Measurements from ENCODE around the gene SPATA31E1. TPM values are rescaled to one million over a fixed set of nuclear protein-coding genes. Genes with fewer than 3 reads are reported as not detected.

SPATA31E1 gene
- total RNA-seq, 1 donor from 2014 or later, result not detected

DNA sequence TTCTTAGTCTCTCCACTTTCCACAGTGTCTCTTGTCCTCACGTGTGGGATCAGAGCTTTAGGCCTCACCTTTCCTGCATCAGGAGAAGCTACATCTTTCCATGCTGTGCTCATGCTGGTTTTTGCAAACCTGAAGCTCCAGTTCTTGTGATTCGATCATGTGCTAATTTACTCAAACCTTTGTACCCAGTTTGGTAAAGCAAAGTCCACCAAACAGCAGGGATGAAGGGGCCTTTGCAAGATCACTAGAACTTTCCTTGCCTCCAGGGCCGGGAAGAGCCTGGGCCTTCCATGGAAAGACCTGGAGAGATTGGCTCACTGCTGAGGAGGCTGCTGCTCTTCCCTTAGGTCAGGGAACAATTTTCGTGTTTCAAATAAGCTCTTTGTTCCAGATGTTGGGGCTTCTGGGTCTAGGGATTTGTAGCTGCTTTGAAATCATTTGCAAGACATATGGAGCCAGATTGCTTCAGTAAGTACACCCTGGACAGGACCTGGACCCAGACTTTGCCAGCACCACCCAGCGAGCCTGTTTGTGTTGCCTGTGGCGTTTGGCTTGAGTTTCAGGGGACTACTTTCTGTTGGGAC is 18.7 kb upstream of the SPATA31E1 start:
- DNase-seq, result no peak

DNA sequence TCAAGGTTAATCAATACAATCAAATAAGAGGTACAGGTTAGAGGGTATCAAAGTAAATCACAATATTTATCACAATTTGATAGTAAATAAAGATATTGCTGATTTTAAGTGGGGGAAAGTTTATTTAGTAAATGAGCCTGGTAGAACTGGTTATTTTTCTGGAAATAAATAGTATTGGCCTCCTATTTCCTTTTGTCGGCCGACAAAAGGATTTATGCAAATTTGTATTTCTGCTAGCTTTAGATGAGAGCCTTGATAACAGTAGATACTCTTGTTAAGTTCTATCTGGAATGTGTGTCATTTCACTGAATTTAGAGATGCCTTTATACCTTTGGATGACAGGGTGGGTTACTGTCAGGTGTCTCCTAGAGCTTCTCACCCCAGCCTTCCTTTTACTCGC is 17.8 kb upstream of the SPATA31E1 start:
- DNase-seq, result no peak

- DNase-seq, result no peak
Observed at GRCh38 chr9:87865626-87866025, 17.1 kb upstream of the SPATA31E1 start.

DNA sequence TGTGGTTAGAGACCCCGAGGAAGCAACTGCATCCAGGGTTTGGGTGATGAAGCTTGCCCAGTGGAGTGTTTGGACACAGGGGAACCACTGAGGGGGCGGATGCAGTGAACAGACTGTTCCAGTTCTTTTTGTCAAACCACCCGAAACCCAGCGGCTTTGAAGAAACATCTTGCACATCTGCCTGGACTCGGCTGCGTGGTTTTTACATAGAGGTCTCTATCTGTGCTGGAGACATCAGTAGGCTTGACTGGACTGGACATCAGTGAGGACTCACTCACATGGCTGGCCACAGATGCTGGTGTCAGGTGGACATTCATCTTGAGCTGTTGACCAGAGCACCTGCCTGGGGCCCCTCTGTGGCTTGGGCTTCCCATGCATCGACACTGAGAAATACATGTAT is 15.3 kb upstream of the SPATA31E1 start:
- DNase-seq, result no peak

DNA sequence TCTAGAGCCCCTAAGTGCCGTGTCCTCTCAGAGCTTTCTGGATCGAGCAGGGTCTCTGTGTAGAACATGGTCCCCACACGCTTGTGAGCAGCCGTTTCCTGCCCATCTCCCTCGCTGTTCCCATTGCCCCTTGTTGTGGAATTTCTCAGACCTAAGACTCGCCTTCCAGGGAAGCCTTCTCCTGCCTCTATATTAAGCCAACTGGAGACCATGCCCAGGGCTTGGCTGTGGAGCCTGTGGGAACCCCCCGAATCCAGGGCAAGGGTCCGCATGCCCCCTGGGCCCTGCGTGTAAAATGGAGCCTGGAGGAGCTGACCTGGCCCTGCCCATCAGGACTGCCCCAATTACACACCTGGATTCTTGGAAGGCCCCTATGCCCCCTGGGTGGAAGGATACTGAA is 14.5 kb upstream of the SPATA31E1 start:
- no peak for DNase-seq

- no peak for DNase-seq
Observed at GRCh38 chr9:87868635-87869034, 14.0 kb upstream of the SPATA31E1 start.

DNA sequence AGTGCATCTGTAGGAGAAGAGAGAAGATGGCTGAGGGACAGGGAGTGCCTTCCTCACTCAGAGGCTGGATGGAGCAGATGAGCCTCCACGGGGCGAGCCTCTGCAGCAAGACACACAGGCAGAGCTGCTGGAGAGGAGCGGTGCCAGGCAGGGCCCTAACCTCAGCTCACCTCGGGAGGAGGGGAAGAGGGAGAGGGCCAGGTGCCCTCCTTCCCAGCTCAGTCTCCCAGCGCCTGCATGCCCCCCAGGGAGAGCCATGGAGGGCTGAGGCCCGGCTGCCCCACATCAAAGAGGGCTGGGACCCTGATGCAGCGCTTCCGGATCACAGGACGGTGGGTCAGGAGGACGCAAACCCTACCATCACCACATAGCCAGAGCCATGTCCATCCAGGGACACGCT is 13.6 kb upstream of the SPATA31E1 start:
- DNase-seq, result no peak

- no peak for DNase-seq
Observed at GRCh38 chr9:87871425-87872078, 11.1 kb upstream of the SPATA31E1 start.

DNA sequence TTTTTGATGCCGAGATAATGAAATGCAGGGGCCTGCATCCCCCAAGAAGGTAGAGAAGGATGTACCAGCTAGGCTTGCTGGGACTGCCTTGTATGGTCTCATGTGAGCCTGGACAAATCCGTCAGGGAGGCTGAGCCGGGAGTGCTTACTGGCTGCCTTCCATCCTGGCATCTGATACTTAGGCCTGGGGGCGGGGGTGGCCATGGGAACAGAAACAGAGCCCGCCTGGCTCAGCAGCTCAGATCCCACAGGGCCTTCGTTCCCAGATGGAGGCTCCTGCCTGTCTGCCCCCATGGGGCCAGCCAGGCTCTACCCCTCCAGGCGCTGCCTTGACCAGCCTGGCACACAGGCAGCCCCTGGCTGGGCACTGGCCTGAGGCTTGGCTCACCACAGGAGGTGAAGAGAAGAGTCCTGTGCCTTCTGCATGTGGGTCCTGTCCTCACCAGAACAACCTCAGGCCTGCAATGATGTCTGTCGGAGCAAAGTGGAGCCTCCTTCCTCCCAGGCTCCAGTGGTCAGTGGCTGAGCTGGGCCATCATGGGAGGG is 10.5 kb upstream of the SPATA31E1 start:
- peak; percentile 86 for DNase-seq

GRCh38 chr9:87873607-87874303 is 8.9 kb upstream of the SPATA31E1 start:
- DNase-seq, result no peak

- no peak for DNase-seq
Observed at GRCh38 chr9:87874304-87874623, 8.4 kb upstream of the SPATA31E1 start.

GRCh38 chr9:87875060-87875459 is 7.6 kb upstream of the SPATA31E1 start:
- DNase-seq, result no peak

- DNase-seq, result peak; percentile 69
Observed at GRCh38 chr9:87875831-87876545, 6.7 kb upstream of the SPATA31E1 start.

GRCh38 chr9:87876708-87877107 is 6.0 kb upstream of the SPATA31E1 start:
- DNase-seq, result no peak

DNA sequence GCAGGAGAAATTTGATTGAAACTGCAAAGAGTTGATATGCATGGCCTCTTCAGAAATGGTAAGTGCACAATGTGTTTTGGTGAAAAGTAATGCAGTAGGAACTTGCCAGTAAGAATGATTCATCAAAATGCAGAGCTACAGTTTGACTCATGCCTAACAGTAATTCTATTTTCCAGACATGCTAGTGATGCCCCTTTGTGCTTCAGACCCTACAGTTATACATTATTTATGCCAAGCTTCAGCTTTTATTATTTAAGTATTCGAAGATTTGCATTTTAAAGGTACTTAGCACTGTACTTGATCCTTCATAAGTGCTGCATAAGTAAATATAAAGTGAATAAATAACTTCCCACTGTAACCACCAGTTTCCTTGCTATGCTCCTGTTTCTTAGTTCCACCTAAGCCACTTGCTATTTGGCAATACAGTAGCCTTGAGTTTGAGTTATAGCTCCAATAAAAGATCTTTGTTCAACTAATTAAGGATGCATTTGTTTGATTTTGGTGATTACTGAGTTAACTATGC is 3.6 kb upstream of the SPATA31E1 start:
- DNase-seq, result no peak

DNA sequence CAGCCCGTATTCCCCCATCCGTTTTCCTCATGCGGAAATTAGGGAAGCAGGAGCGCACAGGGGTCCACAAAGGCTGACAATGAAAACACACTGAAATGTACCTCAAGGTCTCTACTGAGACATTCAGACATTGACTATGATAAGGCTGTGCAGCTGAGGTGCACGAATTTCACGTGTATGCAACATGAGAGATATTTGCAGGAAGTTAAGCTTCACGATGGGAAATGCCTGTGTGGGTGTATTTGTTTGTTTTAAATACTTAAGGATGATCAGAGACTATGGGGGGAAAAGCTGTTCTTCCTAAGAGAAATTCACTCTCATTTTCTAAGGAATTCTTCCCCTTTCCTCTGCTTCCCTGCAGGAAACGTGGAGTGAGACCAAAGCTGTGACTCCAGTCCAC is 2.6 kb upstream of the SPATA31E1 start:
- DNase-seq, result no peak

- no peak for DNase-seq
Observed at GRCh38 chr9:87880683-87881082, 2.0 kb upstream of the SPATA31E1 start.

DNA sequence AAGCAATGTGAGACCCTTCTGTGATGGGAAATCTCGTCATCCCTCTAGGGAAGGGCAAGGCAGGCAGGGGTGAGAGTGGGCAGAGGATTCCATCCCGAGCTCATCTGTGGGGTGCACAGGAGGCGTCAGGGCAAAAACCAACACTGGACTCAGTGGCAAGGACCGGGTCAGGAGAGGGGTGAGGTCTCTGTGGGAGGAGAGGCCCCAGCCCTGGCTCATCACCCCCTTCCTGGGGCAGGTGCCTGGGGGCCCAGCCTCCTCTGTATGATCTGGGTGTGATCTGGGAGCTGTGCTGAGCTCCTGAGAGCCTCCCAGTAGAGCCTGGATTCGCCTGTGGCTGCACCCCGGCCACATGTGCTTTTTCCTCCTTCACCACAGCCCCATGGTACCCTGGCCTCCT is 597 bp downstream of the SPATA31E1 start:
- no peak for DNase-seq

DNA sequence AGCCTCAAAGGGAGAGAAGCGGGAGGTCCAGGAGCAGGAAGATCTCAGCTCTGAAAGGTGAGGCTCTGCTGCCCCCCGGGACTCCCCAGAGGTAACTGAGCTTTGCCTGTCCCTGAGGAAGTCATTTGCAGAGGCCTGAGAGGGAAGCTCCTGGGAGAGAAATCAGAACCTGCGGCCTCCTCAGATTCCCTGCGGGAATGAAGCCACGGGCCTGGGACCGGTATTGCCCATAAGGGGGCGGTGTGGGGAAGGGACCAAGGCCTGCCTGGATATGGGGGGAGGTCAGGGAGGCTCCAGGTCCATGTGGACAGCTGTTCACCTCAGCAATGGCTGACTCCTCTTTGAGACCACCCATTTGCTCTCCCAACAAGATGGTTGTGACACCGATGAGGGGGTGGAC is 1.3 kb downstream of the SPATA31E1 start:
- DNase-seq, result no peak

DNA sequence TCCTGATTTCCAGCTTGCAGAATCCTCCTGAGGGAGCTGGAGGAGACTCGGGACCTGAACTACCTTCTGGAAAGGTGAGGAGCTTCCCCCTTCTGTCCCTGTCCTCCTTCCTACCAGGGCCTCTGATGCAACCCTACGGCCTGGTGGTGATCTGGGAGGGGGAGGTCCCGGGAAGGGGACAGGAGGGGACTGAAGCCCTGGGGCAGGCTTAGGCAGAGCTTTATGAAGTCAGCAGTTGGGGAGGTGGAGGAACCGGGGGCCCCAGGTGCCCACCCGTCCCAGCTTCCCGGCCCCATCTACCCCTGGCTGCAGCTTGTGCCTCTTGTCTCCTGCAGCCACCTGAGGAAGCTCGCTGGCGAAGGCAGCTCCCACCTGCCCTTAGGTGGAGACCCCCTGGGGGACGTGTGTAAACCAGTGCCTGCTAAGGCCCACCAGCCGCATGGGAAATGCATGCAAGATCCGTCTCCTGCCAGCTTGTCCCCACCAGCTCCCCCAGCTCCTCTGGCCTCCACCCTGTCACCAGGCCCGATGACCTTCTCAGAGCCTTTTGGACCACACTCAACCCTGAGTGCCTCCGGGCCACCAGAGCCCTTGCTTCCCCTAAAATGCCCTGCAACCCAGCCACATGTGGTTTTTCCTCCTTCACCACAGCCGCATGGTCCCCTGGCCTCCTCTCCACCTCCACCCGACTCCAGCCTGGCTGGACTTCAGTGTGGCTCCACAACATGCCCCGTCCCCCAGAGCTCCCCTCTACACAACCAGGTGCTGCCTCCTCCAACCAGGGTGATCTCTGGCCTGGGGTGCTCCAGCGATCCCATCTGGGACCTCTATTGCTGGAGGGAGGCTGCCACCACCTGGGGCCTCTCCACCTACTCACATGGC is 2.1 kb downstream of the SPATA31E1 start:
- no peak for DNase-seq

DNA sequence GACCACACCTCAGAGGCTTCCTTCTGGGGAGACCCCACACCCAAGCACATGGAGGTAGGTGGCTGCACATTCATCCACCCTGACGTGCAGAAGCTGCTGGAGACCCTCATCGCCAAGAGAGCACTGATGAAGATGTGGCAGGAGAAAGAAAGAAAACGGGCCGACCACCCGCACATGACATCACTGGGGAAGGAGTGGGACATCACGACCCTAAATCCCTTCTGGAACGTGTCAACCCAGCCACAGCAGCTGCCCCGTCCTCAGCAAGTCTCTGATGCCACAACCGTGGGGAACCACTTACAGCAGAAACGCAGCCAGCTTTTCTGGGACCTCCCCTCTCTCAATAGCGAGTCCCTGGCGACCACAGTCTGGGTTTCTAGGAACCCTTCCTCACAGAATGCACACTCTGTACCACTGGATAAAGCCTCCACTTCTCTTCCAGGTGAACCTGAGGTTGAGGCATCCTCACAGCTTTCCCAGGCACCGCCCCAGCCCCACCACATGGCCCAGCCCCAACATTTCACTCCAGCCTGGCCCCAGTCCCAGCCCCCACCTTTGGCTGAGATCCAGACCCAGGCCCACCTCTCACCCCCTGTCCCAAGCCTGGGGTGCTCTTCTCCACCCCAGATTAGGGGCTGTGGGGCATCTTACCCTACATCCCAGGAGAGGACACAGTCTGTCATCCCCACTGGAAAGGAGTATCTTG is 3.0 kb downstream of the SPATA31E1 start:
- DNase-seq, result no peak

Data from tongue (tissue), 2 donors.